Activated naive CD8-positive, alpha-beta T cell treated with anti-CD3 and anti-CD28 coated beads, Interleukin-2, amount 50 U/mL, for 16 hours (primary cell): Measurements from ENCODE around the gene SGIP1.

ENCODE experiments used
- DNase-seq: peaks from one replicate; pipeline ENCODE4 v3.0.0-alpha.2; 2020; ENCODE audit warnings: low read depth, low spot score

SGIP1 gene

GRCh38 chr1:66521721-66522365 lies 12.1 kb upstream of the SGIP1 start:
- no peak for DNase-seq

- no peak for DNase-seq
Measured at GRCh38 chr1:66523562-66523961, 10.4 kb upstream of the SGIP1 start.

DNA sequence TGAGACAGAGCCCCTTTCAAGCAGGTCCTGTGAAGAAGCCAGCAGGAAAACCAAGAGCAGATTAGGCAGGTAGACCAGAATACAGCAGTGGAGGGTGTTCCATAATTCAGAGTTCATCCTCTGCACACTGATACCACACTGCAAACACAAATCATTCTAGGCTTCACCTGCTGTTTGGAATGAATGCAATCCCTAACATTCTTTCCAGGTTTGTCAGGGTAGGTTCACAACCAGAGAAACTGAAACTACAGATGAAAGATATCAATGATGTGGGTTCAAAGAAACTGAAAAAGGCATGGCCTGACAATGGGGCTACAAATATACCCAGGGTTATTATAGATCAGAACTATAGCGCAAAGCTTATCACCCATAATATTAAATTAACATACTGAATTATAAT lies 8.9 kb upstream of the SGIP1 start:
- no peak for DNase-seq

DNA sequence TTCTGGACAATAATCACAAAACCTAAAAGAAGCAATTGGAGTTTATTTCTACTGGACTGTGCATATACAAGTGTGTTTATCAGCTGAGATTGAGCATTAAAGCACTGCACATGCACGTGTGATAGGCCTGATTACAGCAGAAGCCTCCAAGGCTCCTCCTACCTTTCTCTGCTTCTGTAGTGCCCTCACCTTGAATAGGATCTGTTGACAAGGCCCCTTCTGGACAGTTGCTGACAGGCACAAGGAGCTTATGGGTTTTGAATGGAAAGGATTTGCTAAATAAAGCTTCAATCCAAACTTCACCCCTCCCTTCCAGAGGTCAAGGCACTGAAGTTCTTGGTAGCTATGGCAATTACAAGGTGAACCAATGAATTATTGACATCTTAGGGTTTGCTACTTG lies 7.9 kb upstream of the SGIP1 start:
- no peak for DNase-seq

DNA sequence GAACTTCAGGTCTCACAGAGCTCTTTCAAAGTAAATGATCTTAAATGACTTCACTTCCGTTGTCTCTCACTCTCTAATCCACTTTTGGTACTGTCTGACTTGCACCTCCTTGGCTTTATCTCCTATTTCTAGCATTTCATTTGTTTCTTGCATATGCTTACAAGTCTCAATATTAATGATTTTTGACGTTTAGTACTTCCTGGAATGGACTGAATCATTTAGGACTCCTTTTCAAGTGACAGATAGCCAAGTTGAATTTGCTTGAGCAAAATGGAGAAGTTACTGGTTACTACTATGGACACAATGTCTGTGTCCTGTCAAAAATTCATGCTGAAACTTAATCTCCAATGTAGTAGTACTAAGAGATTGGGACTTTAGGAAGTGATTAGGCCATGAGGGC lies 7.0 kb upstream of the SGIP1 start:
- DNase-seq: no peak

GRCh38 chr1:66527686-66528085 lies 6.3 kb upstream of the SGIP1 start:
- DNase-seq: no peak

DNA sequence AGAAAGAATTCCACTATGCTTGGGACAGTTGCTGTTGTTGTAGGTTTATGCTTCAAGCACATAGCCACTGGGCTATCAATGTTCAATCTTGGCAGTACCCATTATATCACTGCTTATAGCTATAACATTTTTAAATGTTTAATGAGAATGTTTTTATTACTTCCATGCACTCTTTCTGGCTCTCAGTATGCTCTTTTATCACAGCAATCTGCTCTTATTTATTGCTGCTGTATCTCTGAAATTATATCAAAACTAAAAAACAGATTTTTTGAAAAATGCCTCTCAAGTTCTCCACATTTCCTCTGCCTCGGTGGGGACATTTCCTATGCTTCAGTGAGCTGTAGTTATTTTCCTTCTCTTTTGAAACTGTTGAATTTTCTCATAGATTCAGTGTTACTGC lies 5.4 kb upstream of the SGIP1 start:
- no peak for DNase-seq

DNA sequence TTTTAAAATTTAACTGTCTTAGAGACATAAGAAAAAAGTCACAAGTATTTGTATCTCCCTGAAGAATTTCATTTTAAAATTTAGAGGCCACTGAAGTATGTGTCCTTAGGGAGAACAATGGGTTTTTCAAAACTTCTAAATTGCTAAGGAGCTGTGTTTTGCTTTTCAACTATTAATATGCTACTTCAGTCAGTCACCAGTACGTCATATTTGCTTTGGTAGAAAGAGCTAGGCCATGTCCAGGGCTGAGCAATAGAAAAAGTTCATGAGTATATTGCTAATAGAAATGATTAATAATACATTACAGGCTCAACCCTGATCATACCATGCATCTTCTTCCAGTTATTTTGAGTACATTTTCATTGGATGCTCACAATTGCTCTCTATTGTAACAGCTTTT lies 1.7 kb upstream of the SGIP1 start:
- DNase-seq: no peak

DNA sequence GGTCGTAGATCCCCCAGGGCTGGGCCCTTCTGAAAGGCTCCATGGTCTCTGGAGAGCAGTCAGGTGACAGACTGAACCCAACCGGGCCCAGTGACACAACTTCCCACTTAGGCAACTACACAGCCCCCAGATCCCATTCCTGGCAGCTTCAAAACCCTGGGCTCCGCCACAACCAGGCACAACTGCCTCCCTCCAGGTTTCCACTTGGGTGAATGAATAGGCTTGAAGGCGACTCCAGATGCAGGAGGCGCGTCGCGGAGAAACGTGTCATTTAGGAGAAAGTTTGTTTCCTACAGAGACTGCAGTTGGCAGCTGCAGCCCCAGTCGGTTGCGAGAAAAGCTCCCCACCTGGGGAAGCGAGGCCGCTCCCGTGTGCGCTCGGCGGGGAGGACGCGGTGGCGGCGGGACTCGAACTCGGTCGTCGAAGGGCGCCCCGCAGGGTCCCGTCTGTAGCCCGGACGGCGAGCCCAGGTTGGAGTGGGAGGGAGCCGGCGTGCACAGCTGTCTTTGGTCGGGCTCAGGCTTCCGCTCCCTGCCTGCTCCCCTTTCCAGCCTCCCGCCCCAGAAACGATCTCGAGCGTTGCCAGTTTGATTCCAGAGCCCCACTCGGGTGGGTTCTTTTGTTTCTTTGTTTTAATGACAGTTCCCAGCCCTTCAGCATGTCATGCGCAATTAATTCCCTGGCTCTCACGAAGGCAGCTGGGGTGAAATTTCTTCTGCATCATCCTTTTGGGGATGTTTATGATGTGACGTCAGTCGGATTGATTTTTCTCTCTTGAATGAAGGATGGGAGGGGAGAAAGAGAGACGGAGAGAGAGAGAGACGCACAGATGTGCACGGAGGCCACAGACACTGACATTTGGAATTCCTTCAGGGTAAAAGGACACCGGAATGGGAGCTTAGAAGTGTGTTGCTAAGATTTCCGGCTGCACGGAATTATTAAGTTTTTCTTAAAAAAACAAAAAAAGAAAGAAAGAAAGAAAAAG lies 862 bp upstream of the SGIP1 start:
- no peak for DNase-seq

DNA sequence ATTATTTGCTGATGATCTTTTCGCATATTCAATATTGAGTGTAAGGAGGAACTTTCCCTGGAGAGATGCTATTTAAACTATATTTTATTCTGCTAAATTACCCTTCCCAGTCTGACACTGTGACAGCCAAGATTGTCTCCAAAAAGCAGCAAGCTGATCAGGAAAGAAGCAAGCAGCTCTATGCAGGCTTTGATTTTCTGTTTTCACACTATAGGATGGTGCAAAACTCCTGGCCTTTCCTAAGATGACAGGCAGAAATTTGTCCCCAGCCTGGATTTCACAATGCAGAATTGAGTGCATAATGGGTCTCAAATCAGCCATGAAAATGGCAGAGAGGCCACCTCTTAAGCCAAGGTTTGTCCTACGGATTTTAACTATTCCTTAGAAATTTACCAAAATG lies 1.1 kb downstream of the SGIP1 start:
- no peak for DNase-seq

- no peak for DNase-seq
Measured at GRCh38 chr1:66535853-66536252, 1.9 kb downstream of the SGIP1 start.

GRCh38 chr1:66537718-66538117 lies 3.8 kb downstream of the SGIP1 start:
- DNase-seq: no peak

- no peak for DNase-seq
Measured at GRCh38 chr1:66539491-66539890, 5.5 kb downstream of the SGIP1 start.

- DNase-seq: no peak
Measured at GRCh38 chr1:66540434-66541032, 6.6 kb downstream of the SGIP1 start.

GRCh38 chr1:66542314-66542713 lies 8.4 kb downstream of the SGIP1 start:
- no peak for DNase-seq

DNA sequence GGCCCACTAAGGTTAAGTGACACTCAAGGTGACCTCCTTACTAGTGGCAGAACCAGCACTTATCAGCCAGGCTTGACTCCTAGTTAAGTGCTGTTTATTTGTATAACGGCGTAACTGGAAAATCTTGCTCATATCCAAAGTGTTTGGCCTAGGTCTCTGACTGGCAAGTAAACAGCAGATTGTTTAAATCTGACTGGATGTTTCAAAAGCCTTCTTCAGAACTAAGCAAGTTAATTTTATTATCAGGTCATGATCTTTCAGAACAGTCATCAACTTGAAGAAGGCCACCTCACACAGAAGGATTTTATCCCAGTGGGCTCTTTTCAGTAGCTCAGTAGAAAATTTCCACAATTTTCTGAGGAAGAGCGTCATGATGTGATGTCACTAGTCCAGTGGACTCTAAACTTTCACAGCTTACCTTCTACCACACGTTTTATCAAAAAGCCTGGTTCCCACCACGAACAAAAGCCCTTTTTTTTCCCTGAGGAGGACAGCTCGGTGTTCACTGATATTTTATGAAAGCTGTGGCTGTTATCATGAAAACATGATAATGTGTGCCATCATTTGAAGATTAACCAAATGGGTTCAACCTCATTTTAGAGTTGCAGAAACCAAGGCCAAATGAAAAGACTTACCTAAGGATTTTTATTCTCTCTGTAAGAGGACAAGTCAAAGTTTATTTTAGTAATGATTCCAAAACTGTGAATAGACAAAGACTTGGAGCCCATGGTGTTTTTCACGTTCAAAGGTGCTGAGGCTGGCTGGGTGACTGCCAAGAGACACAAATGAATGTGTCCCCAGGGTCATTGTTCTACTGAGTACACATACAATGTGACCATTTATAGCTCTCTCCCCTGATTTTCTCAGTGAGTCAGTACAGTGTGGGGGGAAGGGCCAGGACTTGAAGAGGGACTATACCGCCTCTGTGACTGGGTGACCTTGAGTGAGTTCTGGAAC lies 9.1 kb downstream of the SGIP1 start:
- no peak for DNase-seq

GRCh38 chr1:66546047-66546810 lies 12.3 kb downstream of the SGIP1 start:
- DNase-seq: no peak

DNA sequence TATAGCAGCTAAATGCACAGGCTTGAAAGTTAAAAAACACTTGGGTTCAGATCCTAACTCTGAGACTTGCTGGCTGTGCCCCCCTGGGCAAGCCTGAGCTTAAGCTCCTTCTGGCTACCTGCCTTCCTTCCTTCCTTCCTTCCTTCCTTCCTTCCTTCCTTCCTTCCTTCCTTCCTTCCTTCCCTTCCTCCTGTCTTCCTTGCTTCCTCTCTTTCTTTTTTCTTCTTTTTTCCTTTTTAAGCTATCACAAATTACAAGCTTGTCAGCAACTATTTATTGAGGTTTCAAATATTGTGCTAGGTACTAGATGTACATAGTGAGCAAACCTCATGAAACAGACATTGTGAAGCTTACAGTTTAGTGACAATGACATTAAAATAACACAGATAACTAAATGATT lies 15.1 kb downstream of the SGIP1 start:
- DNase-seq: no peak

DNA sequence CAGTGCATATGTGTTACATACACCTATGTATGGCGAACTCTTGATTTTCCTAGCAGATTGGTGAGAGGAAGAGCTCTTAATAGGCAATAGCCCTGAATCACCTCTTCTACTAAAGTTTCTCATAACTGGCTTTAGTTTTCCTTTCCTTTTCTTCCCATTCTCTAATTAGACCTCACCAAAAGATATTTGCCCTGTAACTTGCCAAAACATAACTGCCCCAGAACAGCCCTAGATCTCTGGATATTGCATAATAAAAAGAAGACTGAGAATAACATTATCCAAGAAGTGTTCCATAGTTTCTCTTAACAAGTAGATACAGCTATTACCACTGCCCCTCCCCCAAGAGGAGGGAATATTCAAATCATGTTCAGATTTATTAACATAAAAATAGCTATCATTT lies 16.3 kb downstream of the SGIP1 start:
- no peak for DNase-seq

DNA sequence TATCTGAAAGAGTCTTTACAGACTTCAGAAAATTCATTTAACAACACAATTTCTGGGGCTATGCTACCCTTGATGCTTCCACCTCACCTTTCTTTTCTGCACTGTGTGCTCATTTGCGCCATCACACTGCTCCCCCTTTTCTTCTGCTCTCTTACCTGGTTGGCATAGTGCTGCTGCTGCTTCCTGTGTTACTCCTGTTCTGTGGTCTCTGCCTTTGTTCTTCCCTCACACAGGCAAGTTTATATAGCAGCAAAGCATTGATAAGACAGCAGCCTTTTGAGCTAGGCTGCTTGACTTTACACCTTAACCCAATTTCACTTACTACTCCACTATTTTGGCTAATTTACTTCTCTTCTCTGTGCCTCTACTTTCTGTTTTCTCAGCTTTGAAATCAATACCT lies 18.3 kb downstream of the SGIP1 start:
- no peak for DNase-seq

DNA sequence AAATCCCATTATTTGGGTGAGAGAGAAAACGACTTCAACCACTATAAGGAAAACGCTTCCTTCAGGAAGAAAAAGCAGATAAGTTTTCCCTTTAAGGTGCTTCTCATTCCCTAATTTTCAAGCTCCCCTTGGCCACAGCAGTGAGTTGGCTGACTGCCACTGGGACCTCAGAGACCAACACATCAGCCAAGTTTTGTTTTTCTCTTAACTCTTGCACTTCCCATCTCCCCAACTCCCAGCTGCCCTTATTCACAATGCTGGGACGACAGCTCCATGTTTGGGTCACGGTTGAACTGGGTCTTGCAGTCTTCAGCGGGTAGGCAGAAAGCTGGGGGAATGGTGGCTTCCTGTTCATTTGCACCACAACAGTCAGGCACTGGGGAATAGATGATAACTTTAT lies 18.9 kb downstream of the SGIP1 start:
- no peak for DNase-seq
